Stimulated activated naive CD4-positive, alpha-beta T cell (primary cell): Measurements from ENCODE around the gene SLC5A12.

Experiments
- DNase-seq, 6 experiments: peaks; one replicate each; lab custom pipeline; 2025; lab: John Stamatoyannopoulos, UW

The SLC5A12 gene

DNA sequence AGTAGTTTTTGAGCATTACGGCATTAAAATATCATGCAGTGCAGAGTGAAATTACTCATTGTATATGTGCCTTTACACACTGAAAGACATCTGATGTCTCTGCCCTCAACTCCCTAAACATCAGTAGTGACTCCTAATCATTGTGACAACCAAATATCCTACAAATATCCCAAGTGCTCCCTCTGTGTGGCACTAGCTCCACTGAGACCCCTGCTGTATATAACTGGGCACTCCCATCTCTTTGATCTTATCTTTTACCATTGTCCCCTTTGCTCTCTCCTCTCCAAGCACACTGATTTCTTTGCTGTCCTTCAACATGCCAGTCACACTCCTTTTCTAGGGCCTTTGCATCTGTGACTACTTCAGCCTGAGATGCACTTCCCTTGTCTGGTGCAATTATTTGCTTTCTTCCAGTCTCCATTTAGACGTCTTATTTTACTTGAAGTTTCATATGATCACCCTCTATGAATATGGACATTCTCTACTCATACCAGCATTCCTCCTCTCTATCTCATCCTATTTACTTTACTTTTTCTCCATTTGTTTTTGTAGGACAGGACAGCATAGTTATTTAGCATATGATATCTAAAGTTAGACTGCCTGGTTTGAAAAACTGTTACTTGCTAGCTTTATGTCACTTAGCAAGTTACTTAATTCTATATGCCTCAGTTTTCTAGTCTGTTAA, 2.4 kb downstream of the SLC5A12 start:
- DNase-seq = no peak

GRCh38 chr11:26717771-26718170, 4.1 kb downstream of the SLC5A12 start:
- no peak for DNase-seq

DNA sequence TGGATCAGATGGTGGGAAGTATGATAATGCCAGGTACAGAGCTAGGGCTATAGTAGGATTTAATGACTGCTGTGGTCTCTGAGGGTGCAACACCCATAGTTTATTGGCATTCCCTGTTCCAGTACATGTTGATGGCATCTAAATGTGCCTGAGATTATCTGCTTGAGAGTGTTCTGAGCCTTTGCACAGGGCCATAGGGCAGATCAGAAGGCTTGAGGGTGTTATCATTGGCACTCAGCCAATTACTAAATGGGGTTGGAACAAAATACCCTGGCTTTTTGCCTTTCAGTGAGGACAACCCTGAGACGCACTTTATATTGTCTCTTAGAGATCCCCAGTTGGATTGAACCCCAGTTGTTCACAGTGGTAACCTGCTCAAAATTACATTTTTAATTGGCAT, 6.7 kb downstream of the SLC5A12 start:
- DNase-seq = no peak

DNA sequence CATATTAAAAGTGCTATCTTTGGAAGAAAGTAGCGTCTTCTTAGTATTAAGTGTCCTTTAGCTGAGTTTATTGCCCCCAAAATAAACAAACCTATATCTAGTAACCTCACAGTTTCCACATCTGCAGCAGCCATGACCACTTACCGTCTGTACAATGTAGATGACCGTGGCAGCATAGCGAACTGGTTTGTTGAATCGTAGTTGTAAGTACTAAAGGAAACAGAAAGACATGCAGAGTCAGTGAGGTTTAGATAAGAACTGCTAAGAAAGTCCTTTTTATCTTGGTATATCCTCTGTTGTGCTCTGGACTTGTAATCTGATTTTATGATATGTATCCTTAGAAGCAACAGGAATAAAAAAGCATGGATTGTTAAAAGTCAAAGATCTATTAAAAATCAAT, 9.4 kb downstream of the SLC5A12 start:
- no peak for DNase-seq

DNA sequence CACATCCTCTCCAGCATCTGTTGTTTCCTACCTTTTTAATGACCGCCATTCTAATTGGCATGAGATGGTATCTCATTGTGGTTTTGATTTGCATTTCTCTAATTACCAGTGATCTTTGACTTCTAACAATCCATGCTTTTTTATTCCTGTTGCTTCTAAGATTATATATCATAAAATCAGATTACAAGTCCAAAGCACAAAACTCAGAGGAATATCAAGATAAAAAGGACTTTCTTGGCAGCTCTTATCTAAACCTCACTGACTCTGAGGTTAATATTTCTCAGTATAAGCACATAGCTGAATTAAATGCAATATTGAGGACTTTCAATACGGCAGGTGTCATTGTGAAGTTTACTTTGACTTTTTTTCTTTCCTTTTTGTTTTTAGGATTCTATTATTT, 11.4 kb downstream of the SLC5A12 start:
- no peak for DNase-seq

- DNase-seq = no peak
Measured at GRCh38 chr11:26708736-26709456, 13.0 kb downstream of the SLC5A12 start.

DNA sequence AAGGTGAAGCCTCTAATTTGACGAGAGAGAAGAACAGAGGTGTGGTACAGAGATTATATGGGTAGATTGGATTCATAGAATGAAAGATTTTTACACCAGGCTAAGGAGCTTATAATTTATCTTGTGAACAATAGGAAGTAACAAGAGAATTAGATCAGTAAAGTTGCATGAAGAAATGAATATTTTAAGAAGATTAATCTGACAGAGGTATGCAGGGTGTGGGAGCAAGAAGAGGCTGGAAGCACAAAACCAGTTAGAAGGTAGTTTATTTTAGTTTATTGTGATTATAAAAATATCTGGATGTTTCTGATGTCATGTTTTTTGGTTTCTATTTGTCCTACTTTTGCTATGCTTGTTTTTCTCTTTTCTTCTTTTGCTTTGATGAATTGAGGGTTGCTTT, 15.7 kb downstream of the SLC5A12 start:
- no peak for DNase-seq

DNA sequence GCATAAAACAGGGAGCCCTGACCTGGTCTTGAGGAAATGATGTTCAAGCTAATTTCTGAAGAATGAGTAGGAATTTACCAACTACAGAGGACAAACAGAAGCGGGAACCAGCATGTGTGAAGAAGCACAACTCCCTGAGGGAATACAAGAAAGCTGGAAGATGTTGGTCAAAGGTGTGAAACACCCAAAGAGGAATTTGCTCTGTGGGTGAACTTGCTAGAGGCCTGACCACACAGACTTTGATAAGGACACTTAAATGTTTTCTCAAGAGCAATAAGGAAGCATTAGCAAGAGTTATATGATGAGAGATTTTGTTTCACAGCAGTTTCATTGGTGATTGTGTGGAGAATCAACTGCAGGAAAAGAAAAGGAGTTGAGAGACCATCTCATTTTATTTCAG, 17.6 kb downstream of the SLC5A12 start:
- DNase-seq = no peak

DNA sequence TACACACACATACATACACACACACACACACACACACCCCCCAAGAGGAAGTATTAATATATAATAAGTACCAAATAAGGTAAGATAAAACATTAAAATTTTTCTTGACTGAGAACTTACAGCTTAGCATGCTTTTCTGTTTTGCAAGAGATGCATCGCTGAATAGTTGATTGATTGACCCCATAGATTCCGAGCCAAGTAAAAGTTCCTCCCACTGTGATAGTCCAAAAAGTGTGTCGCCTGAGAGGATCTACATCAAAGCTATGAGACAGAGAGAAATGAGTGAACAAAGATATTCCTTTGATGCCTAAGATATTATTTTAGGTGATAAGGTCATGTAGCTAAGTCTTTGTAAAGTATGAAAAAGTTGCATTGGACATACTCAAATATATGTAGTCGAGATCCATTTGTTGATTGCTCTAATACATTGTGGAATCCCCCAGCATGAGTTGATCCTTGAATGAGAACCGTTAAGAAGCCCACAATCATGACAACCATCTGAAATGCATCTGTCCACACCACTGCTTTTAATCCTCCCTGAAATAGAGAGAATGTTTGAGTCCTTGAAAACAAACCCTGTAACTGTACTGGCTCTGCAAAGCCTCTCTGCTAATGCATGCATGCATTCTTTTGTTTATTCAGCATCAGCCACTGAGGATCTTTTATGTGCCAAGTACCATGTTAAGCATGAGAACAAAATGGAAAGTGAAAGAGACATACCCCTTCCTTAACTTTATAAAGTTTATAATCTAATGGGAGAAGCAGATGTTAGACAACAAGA, 18.3 kb downstream of the SLC5A12 start:
- DNase-seq = no peak

DNA sequence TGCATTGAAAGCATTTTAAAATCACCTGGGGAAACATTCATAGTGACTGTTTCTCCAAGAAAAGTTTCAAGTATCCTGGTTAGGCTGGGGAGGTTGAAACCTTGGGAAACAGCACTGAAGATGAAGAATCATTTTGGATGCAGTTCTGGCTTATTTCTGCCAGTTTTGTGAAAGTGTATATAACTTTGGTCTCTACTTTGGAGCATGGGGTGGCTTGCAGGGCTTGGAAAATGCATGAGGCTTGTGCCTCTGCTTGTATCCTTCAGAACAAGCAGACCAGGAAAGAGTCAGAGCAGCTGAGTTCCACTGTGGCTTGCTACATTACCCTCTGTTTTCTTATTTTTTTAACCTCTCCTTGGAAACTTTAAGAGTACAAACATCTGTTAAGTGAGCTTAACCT, 19.5 kb downstream of the SLC5A12 start:
- DNase-seq = no peak

DNA sequence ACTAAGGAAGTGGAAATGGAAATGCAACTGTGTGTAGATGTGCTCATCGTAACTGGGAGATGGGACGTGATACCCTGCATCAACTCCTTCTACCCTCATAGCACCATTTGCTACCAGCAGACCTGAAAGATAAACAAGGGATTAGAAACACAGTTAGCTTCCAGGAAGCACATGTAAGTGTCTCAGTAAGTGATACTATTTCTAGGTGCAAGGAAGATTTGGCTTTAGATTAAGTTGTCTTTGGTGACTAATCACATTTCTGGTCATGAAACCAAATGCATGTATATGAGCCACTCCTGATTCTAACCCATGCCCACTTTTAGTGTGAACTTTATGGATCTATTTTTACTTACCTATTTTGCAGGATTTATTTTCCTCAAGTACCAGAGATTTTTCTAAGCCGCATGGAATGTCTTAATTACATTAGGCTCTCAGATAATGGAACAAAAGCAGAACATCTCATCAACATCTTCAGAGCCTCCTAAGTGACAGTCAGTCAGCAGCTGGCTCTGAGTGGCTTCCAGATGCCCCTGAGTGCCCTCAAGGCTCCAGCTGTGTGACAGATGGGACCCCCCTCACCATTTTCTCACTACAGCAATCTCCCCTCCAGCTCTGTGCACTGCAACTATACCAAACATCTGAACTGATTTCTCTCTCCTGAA, 21.2 kb downstream of the SLC5A12 start:
- DNase-seq = no peak

GRCh38 chr11:26698224-26698623, 23.6 kb downstream of the SLC5A12 start:
- DNase-seq = no peak

DNA sequence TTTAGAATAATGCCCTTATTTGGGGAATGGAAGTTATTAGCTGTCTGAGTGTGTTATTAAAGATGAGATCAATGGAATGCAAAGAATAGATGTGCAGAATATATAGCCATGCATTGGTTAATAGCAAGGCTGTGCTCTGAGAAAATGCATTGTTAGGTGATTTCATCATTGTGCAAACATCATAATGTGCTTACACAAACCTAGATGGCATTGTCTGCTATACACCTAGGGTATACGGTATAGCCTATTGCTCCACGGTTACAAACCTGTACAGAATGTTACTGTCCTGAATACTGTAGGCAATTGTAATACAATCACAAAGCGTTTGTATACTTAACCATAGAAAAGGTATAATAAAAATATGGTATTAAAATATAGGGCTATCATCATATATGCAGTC, 25.5 kb downstream of the SLC5A12 start:
- DNase-seq = no peak

GRCh38 chr11:26688701-26689100, 33.2 kb downstream of the SLC5A12 start:
- no peak for DNase-seq

- no peak for DNase-seq
Measured at GRCh38 chr11:26687351-26687750, 34.5 kb downstream of the SLC5A12 start.

- DNase-seq = no peak
Measured at GRCh38 chr11:26677566-26677965, 44.3 kb downstream of the SLC5A12 start.

DNA sequence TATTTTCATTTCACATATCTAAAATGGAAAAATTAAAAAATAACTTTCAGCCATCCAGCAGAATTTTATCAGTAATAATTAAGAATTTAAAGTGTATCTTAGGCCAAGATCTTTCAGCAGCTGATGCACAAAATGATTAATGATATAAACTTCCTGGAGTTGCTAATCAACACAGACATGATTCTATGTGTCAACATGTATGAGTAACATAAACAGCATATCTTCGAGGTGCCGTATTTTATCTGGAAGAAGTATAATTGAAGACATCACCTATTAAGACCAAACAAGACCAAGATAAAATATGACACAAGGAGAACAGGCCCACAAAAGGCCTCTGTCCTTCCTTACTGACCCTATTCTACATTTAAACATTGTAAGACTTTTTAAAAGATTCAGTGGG, 45.2 kb downstream of the SLC5A12 start:
- no peak for DNase-seq

GRCh38 chr11:26675233-26675928, 46.5 kb downstream of the SLC5A12 start:
- no peak for DNase-seq

- DNase-seq = no peak
Measured at GRCh38 chr11:26665946-26666345, 55.9 kb downstream of the SLC5A12 start.

DNA sequence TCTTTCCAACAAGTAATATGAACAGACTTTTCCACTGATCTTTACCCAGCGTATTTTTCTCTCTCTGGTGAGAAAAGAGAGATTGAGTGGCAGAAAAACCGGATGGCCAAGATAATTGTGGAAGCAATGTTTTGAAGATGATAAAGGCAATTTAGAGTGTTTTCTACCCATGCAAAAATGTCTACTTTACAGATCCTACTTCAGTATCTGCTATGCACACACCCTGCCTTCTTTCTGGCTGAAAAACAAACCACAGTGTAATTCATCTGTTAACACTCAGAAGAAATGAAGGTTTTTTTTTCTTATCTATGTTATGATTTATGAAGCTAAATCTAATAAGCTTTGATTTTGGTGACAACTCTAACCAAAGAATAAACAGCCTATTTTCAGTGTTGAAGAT, 56.8 kb downstream of the SLC5A12 start:
- DNase-seq = no peak

DNA sequence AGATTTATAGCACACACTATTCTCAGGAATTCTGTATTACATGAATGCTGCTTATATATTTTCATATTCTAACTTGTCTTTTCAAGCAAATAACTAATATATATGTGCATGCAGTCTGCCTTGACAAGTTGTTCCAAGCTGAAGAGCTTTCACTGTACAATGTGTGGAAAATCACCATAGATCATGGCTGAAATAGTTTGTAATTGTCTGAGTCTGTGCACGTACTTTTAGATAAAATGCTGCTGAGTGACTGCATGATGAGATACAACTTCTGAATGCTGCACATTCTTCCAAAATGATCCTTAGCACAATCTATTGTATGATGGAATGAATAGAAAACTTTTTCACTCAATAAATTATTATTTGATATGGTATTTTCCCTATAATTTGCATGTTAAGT, 58.9 kb downstream of the SLC5A12 start:
- DNase-seq = no peak

DNA sequence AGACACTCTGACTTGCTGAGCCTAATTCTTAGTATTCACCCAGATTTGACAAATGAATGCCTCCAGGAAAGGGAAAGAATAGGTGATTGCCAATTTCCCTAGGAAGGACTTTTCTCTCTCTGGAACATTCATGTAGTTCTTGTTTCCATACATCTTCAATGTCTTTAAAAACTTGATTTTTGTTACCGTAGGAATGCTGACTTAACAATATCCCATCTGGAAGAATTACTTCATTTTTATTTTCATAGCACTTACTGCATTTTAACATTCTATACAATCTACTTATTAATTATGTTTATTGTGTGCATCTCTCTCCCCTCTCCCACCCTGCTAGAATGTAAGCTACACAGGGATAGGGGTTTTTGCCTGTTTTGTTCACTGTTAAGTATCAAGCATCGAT, 66.6 kb downstream of the SLC5A12 start:
- DNase-seq = no peak
